GM21515 (cell line): ENCODE measurements around the gene GPR132.

Source experiments
- ATAC-seq: cut with Tn5 transposase; IDR thresholded peaks from one replicate; pipeline ENCODE4 v1.9.1; 2021; ENCODE audit not compliant: unreplicated experiment

Gene GPR132

GRCh38 chr14:105023144-105023543, 42.1 kb downstream of the GPR132 start:
- ATAC-seq: no peak

GRCh38 chr14:105022276-105022670, 43.0 kb downstream of the GPR132 start:
- ATAC-seq: no peak

GRCh38 chr14:105021656-105022275, 43.5 kb downstream of the GPR132 start:
- ATAC-seq: no peak

GRCh38 chr14:105020815-105021655, 44.2 kb downstream of the GPR132 start, which contains the start of gene CDCA4:
Gene CDCA4 (minus strand): TSS chr14:105021083. CDS start chr14:105011929, 9,154 bp downstream.
- ATAC-seq: peak; percentile 82

- ATAC-seq: peak; percentile 22
Measured at GRCh38 chr14:105019861-105020814, 45.1 kb downstream of the GPR132 start.

GRCh38 chr14:105018414-105018813, 46.8 kb downstream of the GPR132 start:
- no peak for ATAC-seq

GRCh38 chr14:105015905-105016304, 49.3 kb downstream of the GPR132 start:
- ATAC-seq: no peak

GRCh38 chr14:105015242-105015641, 50.0 kb downstream of the GPR132 start:
- no peak for ATAC-seq

- ATAC-seq: no peak
Measured at GRCh38 chr14:105014631-105015030, 50.6 kb downstream of the GPR132 start.

GRCh38 chr14:105014032-105014431, 51.2 kb downstream of the GPR132 start:
- no peak for ATAC-seq

- ATAC-seq: no peak
Measured at GRCh38 chr14:105013150-105013785, 52.0 kb downstream of the GPR132 start.

GRCh38 chr14:105012171-105012985, 52.9 kb downstream of the GPR132 start:
- no peak for ATAC-seq

GRCh38 chr14:105011312-105011990, 53.8 kb downstream of the GPR132 start:
- no peak for ATAC-seq

- no peak for ATAC-seq
Measured at GRCh38 chr14:105010891-105011291, 54.3 kb downstream of the GPR132 start.

- no peak for ATAC-seq
Measured at GRCh38 chr14:105010106-105010505, 55.1 kb downstream of the GPR132 start.

- no peak for ATAC-seq
Measured at GRCh38 chr14:105007593-105008264, 57.5 kb downstream of the GPR132 start.

- no peak for ATAC-seq
Measured at GRCh38 chr14:105006831-105007592, 58.2 kb downstream of the GPR132 start.
